Spleen (tissue), 13 donors: ENCODE data around the gene IL13. TPM values are rescaled to one million over a fixed set of nuclear protein-coding genes. Genes with fewer than 3 reads are reported as not detected.

ENCODE experiments used
- DNase-seq: peaks from one replicate; pipeline ENCODE4 v3.0.0-alpha.2; 2020
- H3K27ac ChIP-seq, 8 donors: fragments of 200-600 bp; sonication (generic) in 7 of 8; 1 replicate in 4 of 8; 2 replicates in 4 of 8; pipeline versions ENCODE4 v1.5.0 to v1.8.0; 2016 to 2021; ENCODE audit warnings: inconsistent platforms in 4 of 8, mild to moderate bottlenecking in 4 of 8, moderate library complexity in 1 of 8
- H3K27me3 ChIP-seq, 7 donors: fragments of 200-600 bp; sonication (generic) in 6 of 7; replicated peaks in 1 of 7; 1 replicate in 4 of 7; 2 replicates in 3 of 7; pipeline versions ENCODE4 v1.5.0 to v1.8.0; 2016 to 2021; ENCODE audit warnings: inconsistent platforms in 3 of 7, mild to moderate bottlenecking in 1 of 7
- H3K36me3 ChIP-seq, 6 donors: fragments of 200-600 bp; sonication (generic) in 5 of 6; 1 replicate in 4 of 6; 2 replicates in 2 of 6; pipeline versions ENCODE4 v1.5.0 to v1.8.0; 2016 to 2021; ENCODE audit warnings: inconsistent platforms in 2 of 6
- H3K4me1 ChIP-seq, 6 donors: fragments of 200-600 bp; sonication (generic) in 5 of 6; 1 replicate in 3 of 6; 2 replicates in 3 of 6; pipeline versions ENCODE4 v1.5.0 to v1.8.0; 2016 to 2021; ENCODE audit warnings: inconsistent platforms in 3 of 6
- H3K4me3 ChIP-seq, 8 donors: fragments of 200-600 bp; sonication (generic) in 7 of 8; 1 replicate in 4 of 8; 2 replicates in 4 of 8; pipeline versions ENCODE4 v1.5.0 to v1.8.0; 2016 to 2021; ENCODE audit warnings: inconsistent platforms in 4 of 8, mild to moderate bottlenecking in 4 of 8, moderate library complexity in 2 of 8
- H3K9me3 ChIP-seq, 8 donors: fragments of 200-600 bp; sonication (generic) in 7 of 8; 1 replicate in 4 of 8; 2 replicates in 4 of 8; pipeline versions ENCODE4 v1.5.0 to v1.8.0; 2016 to 2021; ENCODE audit warnings: inconsistent platforms in 4 of 8
- CTCF ChIP-seq, 11 experiments: fragments of 200-600 bp in 7 of 11; fragments of 450-650 bp in 4 of 11; sonication (generic) in 4 of 11; IDR thresholded peaks in 8 of 11; conservative IDR thresholded peaks in 3 of 11; 1 replicate in 7 of 11; 2 replicates in 4 of 11; pipeline versions ENCODE4 v1.4.0 to v1.8.0; 2016 to 2021; ENCODE audit warnings: antibody characterized with exemption in 11 of 11, inconsistent platforms in 4 of 11, mild to moderate bottlenecking in 1 of 11
- POLR2A ChIP-seq, 3 donors: fragments of 450-650 bp; IDR thresholded peaks; one replicate each; pipeline ENCODE4 v1.5.1; 2017; ENCODE audit warnings: antibody characterized with exemption in 3 of 3, mild to moderate bottlenecking in 1 of 3
- POLR2AphosphoS5 ChIP-seq, 3 donors: sonication (generic); formaldehyde crosslinking; IDR thresholded peaks; one replicate each; pipeline ENCODE4 v1.5.1; 2017; ENCODE audit warnings: antibody characterized with exemption in 3 of 3
- WGBS, 5 donors: extraction: QIAGEN DNeasy Blood & Tissue Kit in 3 of 5; methylation state at CpG; one replicate each; pipeline versions ENCODE4 v1.1.5 to v1.1.7; 2013 to 2018; 5-methylcytosine and 5-hydroxymethylcytosine counted together
- intact Hi-C: fragments of 100-400 bp; cut with DNase I; formaldehyde crosslinking; loops from one replicate; pipeline ENCODE4 v1.15.0; 2023; ENCODE audit warnings: low total_unique reads
- long read RNA-seq, 2 donors: transcript quantifications; one replicate each; lab custom pipeline, GENCODE V29; 2026
- polyA plus RNA-seq, 3 donors: library from polyadenylated mRNA; stranded (reverse); fragments of 200-250 nt; gene quantifications; one replicate each; pipeline ENCODE4 v1.2.1, GENCODE V29; 2013
- total RNA-seq, 7 donors: library from RNA; depleted of rRNA in 3 of 7; stranded (reverse); fragments of >200 nt in 3 of 7; fragmentation: NEBNext Ultra II Directional in 4 of 7; extraction: Animal tissue kit (Norgen Biotek cat#: 25700) in 4 of 7; gene quantifications; one replicate each; pipeline versions ENCODE4 v1.1.0 to v1.2.1, GENCODE V29; 2016 to 2021
- donor health status: healthy with polysubstance abuse.
- donor health status: DM: no; HTN: no; CAD: no; lungs with moderate emphysema.
- donor health status: DM: no; HTN: no; CAD: no.
- donor health status: Bipolar disorder and iron deficiency.
- donor health status: healthy.
- donor health status: DM: no; HTN: no; CAD: no.
- donor health status: DM: yes; HTN: yes; CAD: no.

IL13 gene
- not detected for total RNA-seq
- under 1 TPM in 2 of 3 donors, not detected in 1; 0.06 to 0.07 TPM for polyA plus RNA-seq
- long read RNA-seq, donor 1: 0 reads
- long read RNA-seq, donor 2, partial matches to known transcripts: 0 of 1 reads
- long read RNA-seq, donor 2, other reads (novel, unspliced or antisense): 0 of 1 reads

- no peak for TF ChIP-seq POLR2A (IDR thresholded peaks at IDR 0.05)
- no peak for TF ChIP-seq CTCF (IDR thresholded peaks at IDR 0.05 in 8 of 11, conservative IDR thresholded peaks at IDR 0.05 in 3 of 11)
- no peak for TF ChIP-seq POLR2AphosphoS5 (IDR thresholded peaks at IDR 0.05)
- Histone ChIP-seq H3K9me3 (no peaks in the 10 kb centered on the region), H3K27ac (no peak within 1 kb of the TSS), H3K27me3 (peaks cover 3 to 58% (median 32%) of the 10 kb centered on the region in 7 donors), H3K4me1 (peaks cover 7 to 20% (median 15%) of the 10 kb centered on the region in 6 donors), H3K4me3 (no peak within 1 kb of the TSS), H3K36me3 (no peaks in the 10 kb centered on the region)
- no peak for DNase-seq
- intact Hi-C loops: no loop called here
- WGBS, 5 donors: 95 to 96% (median 95%) methylated on average over 12 of the region's 12 CpGs
Observed at GRCh38 chr5:132657676-132658380, at the start of gene IL13. Gene IL13, plus strand, starts transcription at chr5:132658173. Its CDS starts 14 bp downstream, at chr5:132658187.

- no peak overlapping the region for H3K4me3 ChIP-seq
- H3K27me3 ChIP-seq: no peaks in the 10 kb centered on the region
- TF ChIP-seq CTCF (IDR thresholded peaks at IDR 0.05 in 8 of 11, conservative IDR thresholded peaks at IDR 0.05 in 3 of 11) (no peak), POLR2A (IDR thresholded peaks at IDR 0.05) (no peak)
- no peaks in the 10 kb centered on the region for H3K4me1 ChIP-seq
- WGBS, 5 donors: 93 to 99% (median 96%) methylated on average over 2 of the region's 2 CpGs
- no peaks in the 10 kb centered on the region for H3K9me3 ChIP-seq
- no peak for DNase-seq
- H3K27ac ChIP-seq: no peak overlapping the region
- peaks cover 0 to 100% (median 66%) of the 10 kb centered on the region in 6 donors for H3K36me3 ChIP-seq
- intact Hi-C loops: no loop called here
Observed at GRCh38 chr5:132611965-132612364, 46.0 kb upstream of the IL13 start.

- Histone ChIP-seq H3K4me3 (no peak overlapping the region), H3K9me3 (no peaks in the 10 kb centered on the region), H3K27ac (no peak overlapping the region), H3K36me3 (peaks cover 0 to 100% (median 67%) of the 10 kb centered on the region in 6 donors), H3K4me1 (no peaks in the 10 kb centered on the region), H3K27me3 (no peaks in the 10 kb centered on the region)
- WGBS, 5 donors: 91 to 98% (median 95%) methylated on average over 1 of the region's 1 CpG
- intact Hi-C loops: no loop called here
- DNase-seq: no peak
- no peak for TF ChIP-seq CTCF (IDR thresholded peaks at IDR 0.05 in 8 of 11, conservative IDR thresholded peaks at IDR 0.05 in 3 of 11)
- TF ChIP-seq POLR2AphosphoS5 (IDR thresholded peaks at IDR 0.05): no peak
- no peak for TF ChIP-seq POLR2A (IDR thresholded peaks at IDR 0.05)
Observed at GRCh38 chr5:132612846-132613245, 45.1 kb upstream of the IL13 start.

- H3K27me3 ChIP-seq: no peaks in the 10 kb centered on the region
- no peaks in the 10 kb centered on the region for H3K4me1 ChIP-seq
- no peak for TF ChIP-seq POLR2AphosphoS5 (IDR thresholded peaks at IDR 0.05)
- no peak for TF ChIP-seq POLR2A (IDR thresholded peaks at IDR 0.05)
- TF ChIP-seq CTCF (IDR thresholded peaks at IDR 0.05 in 8 of 11, conservative IDR thresholded peaks at IDR 0.05 in 3 of 11): no peak
- H3K9me3 ChIP-seq: no peaks in the 10 kb centered on the region
- no peak for DNase-seq
- H3K36me3 ChIP-seq: peaks cover 0 to 90% (median 38%) of the 10 kb centered on the region in 6 donors
- H3K27ac ChIP-seq: no peak overlapping the region
- intact Hi-C loops: no loop called here
- H3K4me3 ChIP-seq: no peak overlapping the region
Observed at GRCh38 chr5:132621699-132622098, 36.3 kb upstream of the IL13 start.
